GM13976 (cell line): Measurements from ENCODE around the gene CCR6.
A peak's percentile ranks its signal among the peaks of the same experiment; 100 is the strongest.

ENCODE experiments used
- DNase-seq: peaks from one replicate; pipeline ENCODE4 v3.0.0; 2012; ENCODE audit warnings: low spot score
- in situ Hi-C: fragments of 300-500 bp; cut with MboI; formaldehyde crosslinking; loops from one replicate; pipeline ENCODE4 v1.12.0; 2022; ENCODE audit warnings: low sequenced_read_pairs, mixed read lengths, inconsistent platforms; ENCODE audit not compliant: unreplicated experiment
- TF ChIP-seq, protein P1 (sequence below): IDR thresholded peaks from 2 replicates; pipeline ENCODE4 v1.5.1; 2012; ENCODE audit warnings: borderline replicate concordance, mild to moderate bottlenecking; ENCODE audit not compliant: insufficient read depth; ENCODE audit errors: extremely low read depth, missing control alignments, control extremely low read depth

CCR6 gene

DNA sequence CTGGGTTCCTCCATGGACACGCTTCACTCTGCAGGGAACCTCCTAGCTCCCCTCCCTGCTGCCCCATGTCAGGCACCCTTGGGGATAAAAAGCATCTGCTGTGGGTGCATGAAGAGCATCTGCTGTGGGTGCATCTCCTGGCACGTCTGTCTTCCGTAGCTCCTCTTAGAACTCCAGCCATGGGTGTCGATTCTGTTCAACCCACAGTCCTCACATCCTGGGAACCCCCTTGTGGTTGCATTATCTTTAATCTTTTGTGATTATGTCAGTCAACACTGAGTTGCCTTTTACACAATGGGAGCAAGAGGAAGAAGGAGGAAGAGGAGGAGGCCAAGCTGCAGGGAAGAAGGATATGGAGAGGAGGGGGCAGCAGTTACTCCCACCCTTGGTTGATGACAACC lies 24.1 kb upstream of the CCR6 start:
- in situ Hi-C loops, result no loop called here
- no peak for DNase-seq
- TF ChIP-seq, protein P1, sequence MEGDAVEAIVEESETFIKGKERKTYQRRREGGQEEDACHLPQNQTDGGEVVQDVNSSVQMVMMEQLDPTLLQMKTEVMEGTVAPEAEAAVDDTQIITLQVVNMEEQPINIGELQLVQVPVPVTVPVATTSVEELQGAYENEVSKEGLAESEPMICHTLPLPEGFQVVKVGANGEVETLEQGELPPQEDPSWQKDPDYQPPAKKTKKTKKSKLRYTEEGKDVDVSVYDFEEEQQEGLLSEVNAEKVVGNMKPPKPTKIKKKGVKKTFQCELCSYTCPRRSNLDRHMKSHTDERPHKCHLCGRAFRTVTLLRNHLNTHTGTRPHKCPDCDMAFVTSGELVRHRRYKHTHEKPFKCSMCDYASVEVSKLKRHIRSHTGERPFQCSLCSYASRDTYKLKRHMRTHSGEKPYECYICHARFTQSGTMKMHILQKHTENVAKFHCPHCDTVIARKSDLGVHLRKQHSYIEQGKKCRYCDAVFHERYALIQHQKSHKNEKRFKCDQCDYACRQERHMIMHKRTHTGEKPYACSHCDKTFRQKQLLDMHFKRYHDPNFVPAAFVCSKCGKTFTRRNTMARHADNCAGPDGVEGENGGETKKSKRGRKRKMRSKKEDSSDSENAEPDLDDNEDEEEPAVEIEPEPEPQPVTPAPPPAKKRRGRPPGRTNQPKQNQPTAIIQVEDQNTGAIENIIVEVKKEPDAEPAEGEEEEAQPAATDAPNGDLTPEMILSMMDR, result no peak

DNA sequence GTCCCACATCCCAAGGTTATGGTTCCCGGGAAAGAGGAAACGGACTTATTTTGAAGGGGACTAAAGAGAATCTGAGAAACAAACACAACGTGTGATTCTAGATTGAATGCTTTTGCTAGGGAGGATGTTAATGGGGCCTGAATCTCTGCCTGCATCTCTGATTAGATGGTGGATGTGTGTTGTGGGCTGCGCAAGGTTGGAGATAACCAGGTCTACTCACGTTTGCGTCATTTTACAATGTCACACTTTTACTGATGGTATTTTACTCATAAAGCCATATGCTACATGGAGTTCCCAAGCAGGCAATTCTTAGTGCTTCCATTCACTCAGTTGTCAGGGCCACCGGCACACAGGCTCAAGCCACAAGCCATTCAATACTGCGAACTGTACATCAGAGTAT lies 23.2 kb upstream of the CCR6 start:
- TF ChIP-seq, protein P1, result no peak
- no peak for DNase-seq
- in situ Hi-C loops, result no loop called here

DNA sequence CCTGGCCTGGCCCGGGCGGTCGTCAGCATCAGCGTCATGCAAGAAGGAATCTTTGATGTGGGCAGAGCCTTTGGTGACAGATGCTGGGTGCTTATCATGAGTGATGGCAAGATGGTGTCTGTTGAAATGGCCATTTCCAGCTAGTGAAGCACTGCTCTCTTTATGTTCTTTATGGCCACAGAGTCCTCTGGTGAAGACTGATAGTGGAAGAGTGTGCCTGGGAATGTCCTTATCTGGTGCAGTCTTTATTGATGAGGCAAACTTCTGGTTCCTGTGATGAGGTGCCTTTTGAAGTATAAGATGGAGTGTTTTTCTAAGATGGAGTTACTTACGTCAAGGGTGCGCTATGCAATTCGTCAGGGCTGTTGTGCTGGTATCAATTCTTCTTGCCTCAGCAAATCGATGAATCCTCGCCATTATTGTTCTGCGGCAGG lies 22.6 kb upstream of the CCR6 start:
- TF ChIP-seq, protein P1, result no peak
- no peak for DNase-seq
- in situ Hi-C loops, result no loop called here

DNA sequence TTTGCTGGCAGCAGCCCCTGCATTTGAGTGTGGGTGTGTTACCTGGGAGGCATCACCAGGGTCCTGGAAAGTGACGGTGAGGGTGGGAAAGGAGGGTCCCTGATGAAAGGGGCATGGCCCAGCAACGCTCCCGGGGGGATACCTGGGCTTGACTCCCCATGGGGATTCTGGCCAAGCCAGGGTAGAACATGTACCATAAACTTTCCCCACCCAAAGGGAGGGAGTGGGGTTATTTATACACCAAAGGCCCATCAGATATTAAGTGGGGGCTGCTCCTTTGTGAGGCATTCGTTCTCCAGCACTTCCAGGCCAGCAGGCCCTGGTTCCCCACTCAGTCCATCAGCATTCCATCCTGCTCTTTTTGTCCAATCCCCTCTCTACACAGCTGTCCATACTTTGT lies 20.6 kb upstream of the CCR6 start:
- TF ChIP-seq, protein P1, result no peak
- no peak for DNase-seq
- in situ Hi-C loops, result no loop called here

DNA sequence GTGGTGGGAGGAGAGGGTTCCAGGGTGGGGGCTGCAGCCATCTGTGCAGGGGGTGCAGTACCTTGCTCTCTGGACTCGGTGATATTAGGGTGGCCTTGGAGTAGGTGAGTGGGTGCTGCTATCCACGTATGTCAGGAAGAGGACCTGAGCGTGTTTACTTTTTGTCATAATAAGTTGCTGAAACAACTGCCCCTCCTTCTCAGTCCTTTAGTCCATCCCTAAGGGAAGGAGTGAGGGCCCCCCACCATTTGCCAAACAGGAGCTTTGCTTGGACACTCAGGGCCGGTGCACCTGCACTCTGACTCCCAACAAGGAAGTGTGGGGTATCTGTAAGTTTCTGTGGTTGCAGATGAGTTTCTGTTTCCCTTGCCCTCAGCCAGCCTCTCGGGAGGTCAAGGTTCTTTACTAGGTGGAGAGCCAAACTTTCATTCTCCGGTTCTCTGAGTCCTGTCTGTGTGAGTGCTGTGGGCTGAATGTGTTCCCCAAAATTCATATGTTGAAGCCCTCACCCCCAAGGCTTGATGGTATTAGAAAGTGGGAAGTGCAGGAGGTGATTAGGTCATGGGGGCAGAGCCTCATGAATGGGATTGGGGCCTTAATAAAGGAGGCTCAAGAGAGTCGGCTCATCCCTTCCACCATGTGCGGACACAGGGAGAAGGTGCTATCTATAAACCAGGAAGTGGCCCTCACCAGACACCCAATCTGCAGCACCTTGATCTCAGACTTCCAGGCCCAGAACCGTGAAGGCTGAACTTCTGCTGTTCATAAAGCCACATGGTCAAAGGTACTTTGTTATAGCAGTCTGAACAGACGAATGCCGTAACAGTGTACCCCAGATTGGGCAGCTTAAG lies 19.6 kb upstream of the CCR6 start:
- peak; percentile 60 for DNase-seq
- TF ChIP-seq, protein P1, result no peak
- in situ Hi-C loops, result no loop called here

DNA sequence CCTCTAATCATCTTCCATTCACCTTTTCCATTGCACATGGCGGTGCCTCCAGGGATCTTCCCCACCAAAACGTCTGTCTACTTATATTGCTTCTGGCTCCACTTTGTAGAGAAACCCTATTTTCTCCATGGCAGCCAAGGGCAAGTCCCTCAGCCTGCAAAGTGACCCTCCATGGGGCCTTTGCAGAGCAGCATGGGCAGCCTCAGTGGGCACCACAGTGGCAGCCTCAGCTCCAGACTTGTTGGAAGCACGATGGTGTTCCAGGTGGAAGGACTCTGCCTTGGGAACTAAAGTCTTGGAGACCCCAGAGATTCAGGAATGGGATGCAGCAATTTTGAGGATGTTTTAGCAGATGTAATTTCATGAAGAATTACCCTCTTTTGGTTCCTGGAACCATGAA lies 18.5 kb upstream of the CCR6 start:
- TF ChIP-seq, protein P1, result no peak
- no peak for DNase-seq
- in situ Hi-C loops, result no loop called here
